HFFc6 (cell line): ENCODE results near the gene NUCKS1. TPM values are rescaled to one million over a fixed set of nuclear protein-coding genes. Genes with fewer than 3 reads are reported as not detected.

Experiments
- DNase-seq: peaks from one replicate; pipeline ENCODE4 v3.0.0-alpha.2; 2018
- H3K27ac Mint-ChIP-seq: 2 replicates; pipeline ENCODE4 v1.8.0; 2020; ENCODE audit warnings: mild to moderate bottlenecking, mixed read lengths
- H3K27me3 Mint-ChIP-seq: 2 replicates; pipeline ENCODE4 v1.8.0; 2021; ENCODE audit warnings: mild to moderate bottlenecking, moderate library complexity, mixed read lengths; ENCODE audit not compliant: insufficient read depth
- H3K36me3 Mint-ChIP-seq: 2 replicates; pipeline ENCODE4 v1.8.0; 2021; ENCODE audit warnings: low read depth, mixed read lengths
- H3K4me1 Mint-ChIP-seq: 2 replicates; pipeline ENCODE4 v1.8.0; 2020; ENCODE audit warnings: low read depth, mixed read lengths
- H3K4me3 Mint-ChIP-seq: 2 replicates; pipeline ENCODE4 v1.8.0; 2020; ENCODE audit warnings: mild to moderate bottlenecking, moderate library complexity, mixed read lengths
- H3K9me3 Mint-ChIP-seq: 2 replicates; pipeline ENCODE4 v1.8.0; 2020; ENCODE audit warnings: mild to moderate bottlenecking, mixed read lengths
- total RNA-seq, 6 experiments: library from RNA; stranded (reverse); fragmentation: NEBNext Ultra II Directional; extraction: Animal tissue kit (Norgen Biotek cat#: 25700); gene quantifications; 2 replicates in 1 of 6; 3 replicates in 5 of 6; pipeline ENCODE4 v1.2.3, GENCODE V29; 2021
- TF ChIP-seq, protein P1 (sequence below): fragments of 200-600 bp; sonication (generic); IDR thresholded peaks from 2 replicates; pipeline ENCODE4 v1.5.0; 2021; ENCODE audit warnings: antibody characterized with exemption, mild to moderate bottlenecking

The NUCKS1 gene
- total RNA-seq, 6 experiments from 2014 or later, result 187 to 259 (median 222) TPM

DNA sequence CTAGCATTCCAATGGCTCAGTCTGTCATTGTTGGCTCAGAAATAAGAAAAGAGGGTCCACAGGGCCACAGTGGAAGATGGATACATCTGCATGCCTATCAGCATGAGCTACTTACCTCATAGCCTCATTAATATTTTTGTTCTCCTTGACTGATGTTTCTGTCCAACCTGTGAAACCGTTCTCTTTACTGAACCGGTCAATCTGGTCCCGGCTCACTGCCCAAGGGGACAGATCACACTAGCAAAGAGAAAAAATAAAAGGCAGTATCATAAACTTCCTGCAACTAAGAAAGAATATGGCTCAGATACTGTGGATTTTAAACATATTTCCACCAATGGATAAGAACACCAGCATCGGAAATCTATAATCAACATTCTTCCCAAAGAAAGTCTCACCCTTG lies 20.6 kb upstream of the NUCKS1 start:
- H3K9me3 Mint-ChIP-seq, result no peaks in the 10 kb centered on the region
- H3K27me3 Mint-ChIP-seq, result no peaks in the 10 kb centered on the region; the same call in 1 of the 2 replicates
- H3K27ac Mint-ChIP-seq, result no peak overlapping the region
- TF ChIP-seq, protein P1, sequence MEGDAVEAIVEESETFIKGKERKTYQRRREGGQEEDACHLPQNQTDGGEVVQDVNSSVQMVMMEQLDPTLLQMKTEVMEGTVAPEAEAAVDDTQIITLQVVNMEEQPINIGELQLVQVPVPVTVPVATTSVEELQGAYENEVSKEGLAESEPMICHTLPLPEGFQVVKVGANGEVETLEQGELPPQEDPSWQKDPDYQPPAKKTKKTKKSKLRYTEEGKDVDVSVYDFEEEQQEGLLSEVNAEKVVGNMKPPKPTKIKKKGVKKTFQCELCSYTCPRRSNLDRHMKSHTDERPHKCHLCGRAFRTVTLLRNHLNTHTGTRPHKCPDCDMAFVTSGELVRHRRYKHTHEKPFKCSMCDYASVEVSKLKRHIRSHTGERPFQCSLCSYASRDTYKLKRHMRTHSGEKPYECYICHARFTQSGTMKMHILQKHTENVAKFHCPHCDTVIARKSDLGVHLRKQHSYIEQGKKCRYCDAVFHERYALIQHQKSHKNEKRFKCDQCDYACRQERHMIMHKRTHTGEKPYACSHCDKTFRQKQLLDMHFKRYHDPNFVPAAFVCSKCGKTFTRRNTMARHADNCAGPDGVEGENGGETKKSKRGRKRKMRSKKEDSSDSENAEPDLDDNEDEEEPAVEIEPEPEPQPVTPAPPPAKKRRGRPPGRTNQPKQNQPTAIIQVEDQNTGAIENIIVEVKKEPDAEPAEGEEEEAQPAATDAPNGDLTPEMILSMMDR, result no peak
- no peak for DNase-seq
- H3K4me3 Mint-ChIP-seq, result no peak overlapping the region
- H3K36me3 Mint-ChIP-seq, result peaks cover 3% of the 10 kb centered on the region; the same call in 1 of the 2 replicates
- peaks cover 62% of the 10 kb centered on the region for H3K4me1 Mint-ChIP-seq

DNA sequence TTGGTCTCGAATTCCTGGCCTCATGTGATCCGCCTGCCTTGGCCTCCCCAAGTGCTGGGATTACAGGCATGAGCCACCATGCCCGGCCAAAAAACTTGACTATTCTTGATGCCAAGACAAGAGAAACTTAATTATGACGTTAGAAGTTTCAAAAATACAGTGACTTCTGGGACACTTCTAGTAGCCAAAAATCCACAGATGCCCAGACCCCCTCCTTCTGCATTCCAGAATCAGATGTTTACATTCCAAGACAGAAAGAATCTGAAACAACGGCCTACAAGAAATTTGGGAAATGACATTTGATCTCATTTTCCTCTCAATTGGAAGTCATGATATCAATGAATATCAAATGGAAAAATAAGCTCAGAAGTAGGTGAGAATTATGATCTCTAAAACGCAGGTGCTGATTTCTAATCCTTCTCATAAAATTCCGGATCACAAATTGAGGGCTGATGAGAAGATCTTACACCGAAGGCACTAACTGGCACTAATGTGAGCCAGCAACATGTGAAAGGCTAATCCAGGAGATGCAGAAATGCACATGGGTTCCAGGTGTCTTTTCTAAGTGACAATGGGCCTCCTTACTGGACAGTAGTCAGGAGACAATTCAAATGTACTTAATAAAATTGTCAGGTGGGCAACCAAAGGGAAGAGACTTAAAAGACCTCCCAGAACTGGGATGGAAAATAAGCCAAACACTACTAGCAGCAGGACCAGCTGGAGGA lies 19.8 kb upstream of the NUCKS1 start:
- no peak for DNase-seq
- peak overlapping the region; percentile 61 for H3K27ac Mint-ChIP-seq
- peak overlapping the region; percentile 37; the same call in 1 of the 2 replicates for H3K4me3 Mint-ChIP-seq
- peaks cover 3% of the 10 kb centered on the region; the same call in 1 of the 2 replicates for H3K36me3 Mint-ChIP-seq
- H3K4me1 Mint-ChIP-seq, result peaks cover 60% of the 10 kb centered on the region
- no peaks in the 10 kb centered on the region for H3K9me3 Mint-ChIP-seq
- H3K27me3 Mint-ChIP-seq, result no peaks in the 10 kb centered on the region; the same call in 1 of the 2 replicates
- TF ChIP-seq, protein P1, result no peak

DNA sequence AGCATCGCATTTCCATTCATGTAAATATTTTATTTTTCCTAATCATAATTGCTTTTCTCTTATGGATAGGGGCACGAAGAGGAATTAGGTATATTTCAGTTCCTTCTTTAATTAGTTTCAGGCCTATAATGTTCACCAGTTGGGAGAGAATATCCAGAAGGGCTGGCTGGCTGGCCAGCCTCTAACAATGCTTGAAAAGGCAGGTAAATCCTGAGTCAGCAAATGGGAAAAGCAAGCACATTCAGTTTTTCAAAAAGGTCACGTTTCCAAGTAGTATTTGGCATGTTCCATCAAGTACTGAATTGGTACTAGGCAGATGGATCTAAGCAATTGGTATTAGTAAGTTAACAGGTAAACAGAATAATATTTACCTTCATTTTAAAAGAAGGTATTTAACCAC lies 17.3 kb upstream of the NUCKS1 start:
- Mint-ChIP-seq H3K27me3 (no peaks in the 10 kb centered on the region; the same call in 1 of the 2 replicates), H3K4me3 (no peak overlapping the region), H3K36me3 (peaks cover 3% of the 10 kb centered on the region; the same call in 1 of the 2 replicates), H3K4me1 (peaks cover 40% of the 10 kb centered on the region), H3K27ac (no peak overlapping the region), H3K9me3 (no peaks in the 10 kb centered on the region)
- DNase-seq, result no peak
- TF ChIP-seq, protein P1, result no peak

DNA sequence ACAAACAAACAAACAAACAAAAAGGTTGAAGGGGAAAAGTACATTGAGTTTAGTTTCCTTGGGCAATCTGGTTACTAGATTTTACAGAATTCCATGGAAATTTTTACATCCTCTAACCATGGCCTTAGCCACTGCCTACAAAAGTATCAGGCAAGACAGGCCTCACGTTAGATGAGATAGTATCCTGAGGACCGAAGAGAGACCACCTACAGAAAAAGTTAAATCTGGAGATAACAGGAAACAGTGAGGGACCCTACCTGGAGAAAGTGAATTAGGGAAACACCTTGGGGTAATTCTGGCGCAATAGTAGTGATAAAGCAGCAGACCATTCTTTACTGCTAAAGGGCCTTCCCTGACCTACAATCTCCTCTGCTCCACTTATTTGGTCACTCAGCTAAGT lies 16.6 kb upstream of the NUCKS1 start:
- Mint-ChIP-seq H3K4me1 (peaks cover 36% of the 10 kb centered on the region), H3K9me3 (no peaks in the 10 kb centered on the region), H3K27me3 (no peaks in the 10 kb centered on the region), H3K36me3 (peaks cover 3% of the 10 kb centered on the region; the same call in 1 of the 2 replicates), H3K27ac (no peak overlapping the region; the same call in 1 of the 2 replicates), H3K4me3 (no peak overlapping the region)
- TF ChIP-seq, protein P1, result no peak
- DNase-seq, result no peak

DNA sequence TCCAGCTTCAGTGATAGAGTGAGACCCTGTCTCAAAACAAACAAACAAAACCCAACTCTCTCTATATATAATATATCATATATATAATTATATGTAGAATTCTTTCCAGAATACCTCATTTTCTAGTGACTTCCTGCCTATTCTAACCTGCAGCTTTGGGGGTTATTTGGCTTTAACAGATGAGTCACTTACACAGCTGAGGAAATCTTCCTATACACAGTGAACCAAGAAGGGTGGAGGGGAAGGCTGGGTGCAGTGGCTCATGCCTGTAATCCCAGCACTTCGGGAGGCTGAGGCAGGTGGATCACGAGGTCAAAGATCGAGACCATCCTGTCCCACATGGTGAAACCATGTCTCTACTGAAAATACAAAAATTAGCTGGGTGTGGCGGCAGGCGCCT lies 16.1 kb upstream of the NUCKS1 start:
- TF ChIP-seq, protein P1, result no peak
- peak; percentile 27 for DNase-seq
- H3K9me3 Mint-ChIP-seq, result no peaks in the 10 kb centered on the region
- H3K27ac Mint-ChIP-seq, result peak overlapping the region; percentile 40; the same call in 1 of the 2 replicates
- peaks cover 3% of the 10 kb centered on the region; the same call in 1 of the 2 replicates for H3K36me3 Mint-ChIP-seq
- peaks cover 41% of the 10 kb centered on the region for H3K4me1 Mint-ChIP-seq
- H3K27me3 Mint-ChIP-seq, result no peaks in the 10 kb centered on the region
- H3K4me3 Mint-ChIP-seq, result no peak overlapping the region
